ENCODE measurements around the gene CARMIL1.

Gene CARMIL1

DNA sequence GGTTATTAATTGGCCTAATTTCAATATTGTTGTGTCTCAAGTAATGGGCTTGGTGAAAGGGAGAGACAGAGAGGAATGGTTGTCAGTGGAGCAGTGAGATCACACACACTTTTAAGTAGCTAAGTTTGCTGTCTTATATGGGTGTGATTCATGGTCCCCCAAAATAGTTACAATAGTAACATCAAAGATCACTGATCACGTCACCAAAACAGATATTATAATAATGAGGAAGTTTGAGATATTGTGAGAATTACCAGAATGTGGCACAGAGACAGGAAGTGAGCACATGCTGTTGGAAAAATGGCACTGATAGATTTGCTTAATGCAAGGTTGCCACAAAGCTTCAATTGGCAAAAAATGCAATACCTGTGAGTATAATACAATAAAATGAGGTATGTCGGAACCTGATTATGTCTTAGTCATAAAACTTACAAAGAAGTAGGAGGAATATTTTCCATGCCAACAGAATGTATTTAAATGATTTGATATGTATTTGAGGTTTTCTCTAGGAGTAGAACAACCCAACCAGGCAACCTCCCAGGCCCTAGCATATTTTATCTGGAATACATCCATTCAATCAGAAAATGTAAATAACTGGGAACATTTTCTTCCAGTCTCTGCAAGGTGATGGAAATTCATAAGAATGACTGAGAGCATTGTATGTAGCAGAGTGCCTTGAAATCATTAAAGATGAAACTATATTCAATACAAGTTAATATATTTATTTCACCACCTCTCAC is 167.8 kb downstream of the CARMIL1 start:
- Histone ChIP-seq H3K36me3 (no peaks in the 10 kb centered on the region), H3K27ac (no peak overlapping the region), H3K4me3 (ENCODE audit: low read depth, low read length) (no peak overlapping the region), H3K9me3 (ENCODE audit: severe bottlenecking) (no peaks in the 10 kb centered on the region), H3K27me3 (ENCODE audit: insufficient read depth, low read depth, severe bottlenecking) (no peaks in the 10 kb centered on the region)
- no peak for TF ChIP-seq CTCF (IDR thresholded peaks at IDR 0.05; ENCODE audit: low read depth, low read length)
- no peak for DNase-seq

- no peak for DNase-seq
- Histone ChIP-seq H3K36me3 (no peaks in the 10 kb centered on the region), H3K9me3 (ENCODE audit: severe bottlenecking) (no peaks in the 10 kb centered on the region), H3K27me3 (ENCODE audit: insufficient read depth, low read depth, severe bottlenecking) (no peaks in the 10 kb centered on the region), H3K4me3 (ENCODE audit: low read depth, low read length) (no peak overlapping the region), H3K27ac (no peak overlapping the region)
- TF ChIP-seq CTCF (IDR thresholded peaks at IDR 0.05; ENCODE audit: low read depth, low read length): no peak
Measured at GRCh38 chr6:25447570-25447929, 168.4 kb downstream of the CARMIL1 start.

GRCh38 chr6:25448965-25449538 is 169.9 kb downstream of the CARMIL1 start:
- Histone ChIP-seq H3K4me3 (ENCODE audit: low read depth, low read length) (no peak overlapping the region), H3K27me3 (ENCODE audit: insufficient read depth, low read depth, severe bottlenecking) (no peaks in the 10 kb centered on the region), H3K9me3 (ENCODE audit: severe bottlenecking) (no peaks in the 10 kb centered on the region), H3K27ac (no peak overlapping the region), H3K36me3 (no peaks in the 10 kb centered on the region)
- DNase-seq: no peak
- TF ChIP-seq CTCF (IDR thresholded peaks at IDR 0.05; ENCODE audit: low read depth, low read length): no peak

GRCh38 chr6:25449774-25450173 is 170.6 kb downstream of the CARMIL1 start:
- TF ChIP-seq CTCF (IDR thresholded peaks at IDR 0.05; ENCODE audit: low read depth, low read length): no peak
- no peak for DNase-seq
- Histone ChIP-seq H3K9me3 (ENCODE audit: severe bottlenecking) (no peaks in the 10 kb centered on the region), H3K36me3 (no peaks in the 10 kb centered on the region), H3K27ac (no peak overlapping the region), H3K27me3 (ENCODE audit: insufficient read depth, low read depth, severe bottlenecking) (no peaks in the 10 kb centered on the region), H3K4me3 (ENCODE audit: low read depth, low read length) (no peak overlapping the region)

DNA sequence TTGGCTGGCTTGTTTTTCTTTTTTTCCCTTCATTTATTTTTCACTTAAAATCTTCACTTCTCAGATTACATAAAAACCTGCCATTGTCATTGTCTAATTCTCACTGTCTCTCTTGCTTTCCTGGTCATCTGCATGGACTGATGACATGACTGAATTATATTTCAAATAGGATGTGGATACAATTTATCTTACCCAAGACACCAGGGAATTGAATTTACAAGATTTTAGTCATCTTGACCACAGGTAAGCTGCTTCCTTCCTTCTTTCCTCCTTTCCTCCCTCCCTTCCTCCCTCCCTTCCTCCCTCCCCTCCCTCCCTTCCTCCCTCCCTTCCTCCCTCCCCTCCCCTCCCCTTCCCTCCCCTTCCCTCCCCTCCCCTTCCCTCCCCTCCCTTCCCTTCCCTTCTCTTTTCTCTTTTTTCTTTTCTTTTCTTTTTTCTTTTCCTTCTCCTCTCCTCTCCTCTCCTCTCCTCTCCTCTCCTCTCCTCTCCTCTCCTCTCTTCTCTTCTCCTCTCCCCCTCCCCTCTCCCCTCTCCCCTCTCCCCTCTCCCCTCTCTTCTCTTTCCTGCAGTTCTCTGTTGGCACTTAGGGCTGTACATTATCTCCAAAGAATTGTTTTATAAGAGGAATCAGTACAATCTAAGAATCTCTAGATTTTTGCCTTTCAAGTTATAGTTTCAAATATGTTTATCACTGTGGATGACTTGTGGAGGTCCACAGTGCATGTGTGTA is 171.5 kb downstream of the CARMIL1 start:
- no peak overlapping the region for H3K4me3 ChIP-seq (ENCODE audit: low read depth, low read length)
- no peak for TF ChIP-seq CTCF (IDR thresholded peaks at IDR 0.05; ENCODE audit: low read depth, low read length)
- no peaks in the 10 kb centered on the region for H3K36me3 ChIP-seq
- no peak for DNase-seq
- no peak overlapping the region for H3K27ac ChIP-seq
- H3K9me3 ChIP-seq (ENCODE audit: severe bottlenecking): no peaks in the 10 kb centered on the region
- H3K27me3 ChIP-seq (ENCODE audit: insufficient read depth, low read depth, severe bottlenecking): no peaks in the 10 kb centered on the region
